GM19025 (cell line): ENCODE data around the gene CXXC5.

Source experiments
- ATAC-seq: cut with Tn5 transposase; IDR thresholded peaks from one replicate; pipeline ENCODE4 v1.9.1; 2021; ENCODE audit warnings: mild to moderate bottlenecking, low read depth, moderate library complexity; ENCODE audit not compliant: unreplicated experiment

CXXC5 gene

GRCh38 chr5:139678751-139679750, 30.9 kb downstream of the CXXC5 start:
- ATAC-seq: no peak

GRCh38 chr5:139680368-139681111, 32.4 kb downstream of the CXXC5 start:
- ATAC-seq: no peak

GRCh38 chr5:139681112-139681458, 32.9 kb downstream of the CXXC5 start:
- no peak for ATAC-seq

GRCh38 chr5:139681466-139681865, 33.3 kb downstream of the CXXC5 start:
- ATAC-seq: no peak

- ATAC-seq: no peak
Measured at GRCh38 chr5:139682016-139682975, 34.1 kb downstream of the CXXC5 start.

GRCh38 chr5:139683295-139684271, 35.4 kb downstream of the CXXC5 start:
- ATAC-seq: no peak

GRCh38 chr5:139684350-139684880, 36.3 kb downstream of the CXXC5 start:
- no peak for ATAC-seq

- no peak for ATAC-seq
Measured at GRCh38 chr5:139684881-139685749, 37.0 kb downstream of the CXXC5 start.

GRCh38 chr5:139685886-139686285, 37.7 kb downstream of the CXXC5 start:
- no peak for ATAC-seq

- ATAC-seq: no peak
Measured at GRCh38 chr5:139686356-139686705, 38.2 kb downstream of the CXXC5 start.

- no peak for ATAC-seq
Measured at GRCh38 chr5:139686706-139687441, 38.7 kb downstream of the CXXC5 start.

- ATAC-seq: no peak
Measured at GRCh38 chr5:139687656-139688055, 39.5 kb downstream of the CXXC5 start.

GRCh38 chr5:139688088-139688702, 40.0 kb downstream of the CXXC5 start:
- no peak for ATAC-seq

GRCh38 chr5:139688751-139689372, 40.7 kb downstream of the CXXC5 start:
- no peak for ATAC-seq

GRCh38 chr5:139689631-139690063, 41.5 kb downstream of the CXXC5 start:
- no peak for ATAC-seq

- no peak for ATAC-seq
Measured at GRCh38 chr5:139690064-139690802, 42.1 kb downstream of the CXXC5 start.
